PC-3 (cell line): ENCODE measurements around the gene ATF7. TPM values are rescaled to one million over a fixed set of nuclear protein-coding genes. Genes with fewer than 3 reads are reported as not detected.
"Not testable (repeated sequence)": the region's sequence is repeated elsewhere in the genome, so short reads cannot be mapped to it uniquely, and the experiment has no call there.

Source experiments
- ATAC-seq: fragments of 200-7000 bp; cut with Tn5 transposase; 2 replicates; pipeline ENCODE4 v1.9.1; 2020; ENCODE audit warnings: mild to moderate bottlenecking, moderate library complexity
- BruUV-seq: library from RNA; stranded (reverse); fragments of 400-500 nt; replicated peaks from 2 replicates; lab custom pipeline; 2021; lab: Mats Ljungman, UMichigan
- CTCF ChIA-PET: fragments of 300-600 bp; sonication (Branson Sonifier 250); formaldehyde crosslinking; loops from one replicate; lab custom pipeline; 2022; ENCODE audit warnings: antibody characterized with exemption; lab: Charles Lee
- POLR2A ChIA-PET: fragments of 300-600 bp; sonication (Branson Sonifier 250); formaldehyde crosslinking; loops from one replicate; lab custom pipeline; 2022; ENCODE audit warnings: antibody characterized with exemption; ENCODE audit not compliant: unreplicated experiment; lab: Charles Lee
- DNase-seq: peaks from one replicate; pipeline ENCODE4 v3.0.0-alpha.2; 2015
- H2AFZ ChIP-seq: fragments of 300-600 bp; sonication (generic); 2 replicates; pipeline ENCODE4 v1.6.0; 2016; ENCODE audit warnings: antibody characterized with exemption, low read length
- H3F3A ChIP-seq: fragments of 300-600 bp; sonication (generic); one replicate; pipeline ENCODE4 v1.6.0; 2017; ENCODE audit warnings: antibody characterized with exemption, low read length, control low read depth, mild to moderate bottlenecking; ENCODE audit not compliant: unreplicated experiment
- H3K27ac ChIP-seq: fragments of 300-600 bp; sonication (generic); 2 replicates; pipeline ENCODE4 v1.5.1; 2016; ENCODE audit warnings: mild to moderate bottlenecking, low read length
- H3K27me3 ChIP-seq: fragments of 300-600 bp; sonication (generic); 2 replicates; pipeline ENCODE4 v1.6.1; 2016; ENCODE audit warnings: low read length, mixed read lengths
- H3K36me3 ChIP-seq: fragments of 300-600 bp; sonication (generic); 2 replicates; pipeline ENCODE4 v1.6.1; 2016; ENCODE audit warnings: low read depth, mixed run types, low read length, mixed read lengths
- H3K4me1 ChIP-seq: fragments of 300-600 bp; sonication (generic); 2 replicates; pipeline ENCODE4 v1.5.1; 2016; ENCODE audit warnings: low read length; ENCODE audit not compliant: insufficient read depth
- H3K4me2 ChIP-seq: fragments of 300-600 bp; sonication (generic); 2 replicates; pipeline ENCODE4 v1.6.0; 2016; ENCODE audit warnings: low read length
- H3K4me3 ChIP-seq: fragments of 300-600 bp; sonication (generic); 2 replicates; pipeline ENCODE4 v1.5.1; 2016; ENCODE audit warnings: mild to moderate bottlenecking, low read length, mixed read lengths
- H3K79me2 ChIP-seq: fragments of 300-600 bp; sonication (generic); 2 replicates; pipeline ENCODE4 v1.6.1; 2017; ENCODE audit warnings: low read length, mixed read lengths
- H3K9ac ChIP-seq: fragments of 300-600 bp; sonication (generic); 2 replicates; pipeline ENCODE4 v1.6.0; 2016; ENCODE audit warnings: mild to moderate bottlenecking, low read length
- H3K9me2 ChIP-seq: fragments of 300-600 bp; sonication (generic); replicated peaks from 2 replicates; pipeline ENCODE4 v1.6.1; 2016; ENCODE audit warnings: mixed run types, low read length, mixed read lengths
- H3K9me3 ChIP-seq: fragments of 300-600 bp; sonication (generic); 2 replicates; pipeline ENCODE4 v1.6.1; 2016; ENCODE audit warnings: low read length, mixed read lengths
- H4K20me1 ChIP-seq: fragments of 300-600 bp; sonication (generic); 2 replicates; pipeline ENCODE4 v1.6.1; 2016; ENCODE audit warnings: low read length, mixed read lengths
- CTCF ChIP-seq: fragments of 300-600 bp; sonication (generic); conservative IDR thresholded peaks from 2 replicates; pipeline ENCODE4 v1.5.1; 2017; ENCODE audit warnings: antibody characterized with exemption, low read depth, mild to moderate bottlenecking, low read length
- EZH2 ChIP-seq: fragments of 300-600 bp; sonication (generic); IDR thresholded peaks from one replicate; pipeline ENCODE4 v1.6.1; 2017; ENCODE audit warnings: antibody characterized with exemption, mild to moderate bottlenecking, low read length; ENCODE audit not compliant: unreplicated experiment
- EZH2phosphoT487 ChIP-seq: fragments of 300-600 bp; sonication (generic); IDR thresholded peaks from 2 replicates; pipeline ENCODE4 v1.6.1; 2018; ENCODE audit warnings: mild to moderate bottlenecking, antibody characterized with exemption, low read length, borderline replicate concordance
- intact Hi-C: fragments of 100-400 bp; cut with micrococcal nuclease; formaldehyde crosslinking; loops from 2 replicates; pipeline ENCODE4 v1.9.0; 2023
- total RNA-seq: library from RNA; depleted of rRNA; stranded (reverse); fragments of >200 nt; gene quantifications from 2 replicates; pipeline ENCODE4 v1.2.3, GENCODE V29; 2014

The ATF7 gene
- total RNA-seq, 1 experiment from 2014 or later, result 7.9 TPM

- TF ChIP-seq CTCF (no peak), EZH2phosphoT487 (no peak), EZH2 (no peak)
- H3K27ac ChIP-seq, result no peak overlapping the region
- intact Hi-C loops, result no loop called here
These were observed 25.5 kb downstream of the ATF7 start for GRCh38 chr12:53600490-53601295.

DNA sequence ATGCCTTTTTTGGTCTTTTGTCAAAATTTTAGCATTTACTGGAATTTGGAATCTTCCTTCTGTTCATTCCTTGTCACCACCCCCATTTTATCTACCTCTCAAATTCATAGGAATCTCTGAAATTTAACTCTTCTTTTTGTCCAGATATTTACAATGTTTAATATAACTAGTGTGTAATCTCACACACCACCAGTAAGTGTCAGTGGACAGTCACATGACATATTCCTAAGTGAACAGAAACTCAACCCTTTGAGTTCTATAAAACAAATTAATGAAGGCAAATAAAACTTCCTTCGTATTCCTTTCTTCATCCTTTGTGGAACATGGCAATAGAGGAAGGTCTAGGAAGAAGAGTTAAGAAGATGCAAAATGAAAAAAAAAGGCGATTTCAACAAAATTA, 26.6 kb downstream of the ATF7 start:
- Histone ChIP-seq H3K4me1 (no peaks in the 10 kb centered on the region), H3K9ac (no peak overlapping the region), H3K79me2 (peaks cover 5% of the 10 kb centered on the region; the same call in 1 of the 2 replicates), H2AFZ (no peak overlapping the region), H3K36me3 (no peaks in the 10 kb centered on the region; the same call in none of the 2 replicates), H4K20me1 (no peaks in the 10 kb centered on the region), H3K27ac (no peak overlapping the region), H3K9me2 (no peaks in the 10 kb centered on the region), H3K27me3 (no peaks in the 10 kb centered on the region), H3K9me3 (no peaks in the 10 kb centered on the region), H3K4me3 (no peak overlapping the region), H3F3A (no peaks in the 10 kb centered on the region), H3K4me2 (no peak overlapping the region)
- BruUV-seq, result TSS peak; percentile 8
- intact Hi-C loops, result loop anchor here (2.0 kb wide), 1 partner anchor 77 kb away; the partner anchor contains the start of gene ATP5MC2
- ChIA-PET CTCF (interaction anchor here (0.6 kb wide), 1 partner anchor 95 kb away, joined by 3 read pairs; no protein-coding TSS in a partner anchor), POLR2A (no interaction called here)
- DNase-seq, result no peak
- TF ChIP-seq CTCF (peak; percentile 43; the same call in 1 of the 2 replicates), EZH2 (no peak)
- no peak for ATAC-seq

More at GRCh38 chr12:53600490-53601295, 25.5 kb downstream of the ATF7 start:
- ATAC-seq (no peak), DNase-seq (no peak)
- no TSS peak for BruUV-seq
- POLR2A ChIA-PET, result no interaction called here
- no peak overlapping the region for H3K4me3 ChIP-seq
- peaks cover 5% of the 10 kb centered on the region; the same call in 1 of the 2 replicates for H3K79me2 ChIP-seq
- CTCF ChIA-PET, result interaction anchor here (0.6 kb wide), 1 partner anchor 22 kb away, joined by 4 read pairs; no protein-coding TSS in a partner anchor
- H3K4me2 ChIP-seq, result no peak overlapping the region
- H3F3A ChIP-seq, result no peaks in the 10 kb centered on the region
- H3K9me3 ChIP-seq, result no peaks in the 10 kb centered on the region
- no peaks in the 10 kb centered on the region for H3K4me1 ChIP-seq
- no peak overlapping the region for H3K9ac ChIP-seq
- no peaks in the 10 kb centered on the region for H3K27me3 ChIP-seq
- H2AFZ ChIP-seq, result no peak overlapping the region
- H3K36me3 ChIP-seq, result no peaks in the 10 kb centered on the region; the same call in none of the 2 replicates
- H4K20me1 ChIP-seq, result no peaks in the 10 kb centered on the region
- no peaks in the 10 kb centered on the region for H3K9me2 ChIP-seq

DNA sequence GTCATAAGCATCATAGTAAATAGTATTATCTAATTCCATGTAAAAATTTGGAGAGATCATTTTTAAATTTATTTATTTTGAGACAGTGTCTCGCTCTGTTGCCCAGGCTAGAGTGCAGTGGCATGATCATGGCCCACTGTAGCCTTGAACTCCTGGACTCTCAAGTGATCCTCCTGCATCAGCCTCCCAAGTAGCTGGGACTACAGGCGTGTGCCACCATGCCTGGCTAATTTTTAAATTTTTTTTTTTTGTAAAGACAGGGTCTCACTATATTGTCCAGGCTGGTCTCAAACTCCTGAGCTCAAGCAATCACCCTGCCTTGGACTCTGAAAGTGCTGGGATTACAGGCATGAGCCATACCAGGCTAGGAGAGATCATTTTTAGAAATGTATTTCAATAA, 27.2 kb downstream of the ATF7 start:
- H3K27ac ChIP-seq, H3K9me3 ChIP-seq, POLR2A ChIA-PET, H2AFZ ChIP-seq, DNase-seq, H3K9me2 ChIP-seq, H3K27me3 ChIP-seq, H3K36me3 ChIP-seq, H3K79me2 ChIP-seq, H3K9ac ChIP-seq, H3F3A ChIP-seq, H3K4me1 ChIP-seq, BruUV-seq, H3K4me3 ChIP-seq, H4K20me1 ChIP-seq, ATAC-seq, H3K4me2 ChIP-seq, CTCF ChIA-PET: not testable (repeated sequence)
- intact Hi-C loops, result loop anchor here (2.0 kb wide), 1 partner anchor 78 kb away; the partner anchor contains the start of gene ATP5MC2
